ENCODE results near the gene MAST2.
"Not testable (repeated sequence)": the region's sequence is repeated elsewhere in the genome, so short reads cannot be mapped to it uniquely, and the experiment has no call there.

Gene MAST2

DNA sequence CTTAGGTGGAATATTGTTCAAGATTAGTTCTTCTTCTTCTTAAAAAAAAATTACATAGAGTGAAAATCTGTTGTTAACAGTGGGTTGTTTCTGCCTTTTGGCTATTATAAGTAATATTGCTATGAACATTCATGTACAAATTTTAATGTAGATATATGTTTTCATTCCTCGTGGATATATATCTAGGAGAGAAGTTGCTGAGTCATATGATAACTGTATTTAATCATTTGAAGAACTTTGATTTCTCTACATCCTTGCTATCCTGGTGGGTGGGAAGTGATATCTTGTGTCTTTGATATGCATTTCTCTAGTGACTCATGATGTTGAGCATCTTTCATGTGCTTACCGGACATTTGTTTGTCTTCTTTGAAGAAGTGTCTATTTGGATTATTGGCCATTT, 29.9 kb downstream of the MAST2 start:
- H3K4me3 ChIP-seq (ENCODE audit: low read length), result no peak overlapping the region
- TF ChIP-seq ZNF274 (IDR thresholded peaks at IDR 0.05; ENCODE audit: low read depth, low read length), result no peak

DNA sequence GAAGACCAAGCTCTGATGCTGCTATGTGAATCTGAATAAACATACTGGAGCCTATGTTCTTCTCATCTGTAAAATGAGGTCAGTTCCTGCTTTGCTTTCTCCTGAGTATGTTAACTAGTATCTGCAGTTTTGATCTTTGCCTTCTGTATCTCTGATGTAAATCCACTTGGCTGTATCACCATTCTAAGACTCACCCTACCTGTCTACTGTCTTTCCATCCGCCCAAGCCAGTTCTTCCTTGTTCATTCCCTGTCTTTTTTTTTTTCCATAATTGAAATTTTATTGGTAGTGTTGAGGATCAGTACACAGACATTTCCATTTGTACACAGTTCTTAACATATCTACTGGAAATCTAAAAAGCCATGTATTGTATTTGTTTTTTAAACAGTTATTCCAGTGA, 31.3 kb downstream of the MAST2 start:
- no peak overlapping the region for H3K4me3 ChIP-seq (ENCODE audit: low read length)
- no peak for TF ChIP-seq ZNF274 (IDR thresholded peaks at IDR 0.05; ENCODE audit: low read depth, low read length)

DNA sequence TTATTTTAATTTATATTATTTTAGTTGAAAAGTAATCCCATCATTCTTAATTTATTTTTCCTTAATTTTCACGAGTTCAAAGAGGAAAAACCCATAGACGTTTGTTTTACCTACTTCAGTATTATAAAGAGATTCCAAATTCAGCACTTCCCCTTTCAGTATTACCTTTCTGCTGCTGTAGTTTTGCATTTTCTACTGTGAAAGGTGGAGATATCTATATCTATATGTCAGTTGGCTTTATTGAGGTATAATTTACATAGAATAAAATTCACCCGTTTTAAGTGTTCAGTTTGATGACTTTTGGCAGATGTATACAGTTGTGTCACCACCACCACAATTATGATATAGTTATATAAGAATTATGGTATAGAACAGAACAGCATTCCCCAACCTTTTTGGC, 33.0 kb downstream of the MAST2 start:
- no peak overlapping the region for H3K4me3 ChIP-seq (ENCODE audit: low read length)
- TF ChIP-seq ZNF274 (IDR thresholded peaks at IDR 0.05; ENCODE audit: low read depth, low read length), result no peak

DNA sequence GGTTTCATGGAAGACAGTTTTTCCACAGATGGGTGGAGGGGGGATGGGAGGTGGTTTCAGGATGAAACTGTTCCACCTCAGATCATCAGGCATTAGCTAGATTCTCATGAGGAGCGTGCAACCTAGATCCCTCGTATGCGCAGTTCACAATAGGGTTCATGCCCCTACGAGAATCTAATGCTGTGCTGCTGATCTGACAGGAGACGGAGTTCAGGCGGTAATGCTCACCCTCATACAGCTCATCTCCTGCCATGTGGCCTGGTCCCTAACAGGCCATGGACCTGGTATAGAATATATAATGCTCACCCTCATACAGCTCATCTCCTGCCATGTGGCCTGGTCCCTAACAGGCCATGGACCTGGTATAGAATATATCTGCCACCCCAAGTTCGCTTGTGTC, 33.4 kb downstream of the MAST2 start:
- H3K4me3 ChIP-seq (ENCODE audit: low read length), result not testable (repeated sequence)

DNA sequence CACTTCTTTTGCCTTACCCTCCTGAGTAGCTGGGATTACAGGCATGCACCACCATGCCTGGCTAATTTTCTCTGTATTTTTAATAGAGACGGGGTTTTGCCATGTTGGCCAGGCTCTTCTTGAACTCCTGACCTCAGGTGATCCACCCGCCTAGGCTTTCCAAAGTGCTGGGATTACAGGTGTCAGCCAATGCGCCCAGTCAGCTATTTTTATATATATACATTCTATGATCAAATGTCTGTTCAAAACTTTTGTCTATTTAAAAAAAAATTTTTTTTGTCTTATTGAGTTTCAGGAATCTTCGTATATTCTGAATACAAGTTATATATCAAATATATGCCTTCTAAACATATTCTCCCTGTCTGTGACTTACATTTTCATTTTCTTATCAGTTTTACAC, 34.9 kb downstream of the MAST2 start:
- not testable (repeated sequence) for H3K4me3 ChIP-seq (ENCODE audit: low read length)

GRCh38 chr1:45840704-45841103, 37.3 kb downstream of the MAST2 start:
- H3K4me3 ChIP-seq (ENCODE audit: low read length), result no peak overlapping the region
- TF ChIP-seq ZNF274 (IDR thresholded peaks at IDR 0.05; ENCODE audit: low read depth, low read length), result no peak

- no peak for TF ChIP-seq ZNF274 (IDR thresholded peaks at IDR 0.05; ENCODE audit: low read depth, low read length)
- no peak overlapping the region for H3K4me3 ChIP-seq (ENCODE audit: low read length)
These were observed 39.4 kb downstream of the MAST2 start for GRCh38 chr1:45842786-45843185.

DNA sequence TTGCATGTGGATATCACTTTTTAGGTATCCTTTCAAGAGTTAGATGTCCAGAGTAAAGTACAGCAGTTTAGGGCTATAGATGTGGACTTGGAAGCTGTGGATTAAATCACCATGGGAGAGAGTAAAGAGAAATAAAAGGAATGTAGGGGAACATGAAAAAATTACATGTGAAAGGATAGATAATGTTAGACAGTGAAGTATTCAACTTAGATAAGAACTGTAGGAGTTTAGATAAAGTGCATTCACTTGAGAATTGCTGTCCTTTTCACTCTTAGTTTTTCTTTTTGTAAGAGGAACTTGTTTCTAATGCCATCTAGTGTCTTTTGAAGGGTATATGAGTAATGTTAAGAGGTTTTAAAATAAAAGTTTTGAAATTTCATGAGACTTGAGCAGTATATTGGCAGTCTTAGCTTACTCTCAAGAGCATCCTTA, 40.1 kb downstream of the MAST2 start:
- no peak for TF ChIP-seq ZNF274 (IDR thresholded peaks at IDR 0.05; ENCODE audit: low read depth, low read length)
- H3K4me3 ChIP-seq (ENCODE audit: low read length), result no peak overlapping the region

- not testable (repeated sequence) for H3K4me3 ChIP-seq (ENCODE audit: low read length)
These were observed 40.6 kb downstream of the MAST2 start for GRCh38 chr1:45844000-45844399.

GRCh38 chr1:45846931-45847330, 43.5 kb downstream of the MAST2 start:
- no peak for TF ChIP-seq ZNF274 (IDR thresholded peaks at IDR 0.05; ENCODE audit: low read depth, low read length)
- H3K4me3 ChIP-seq (ENCODE audit: low read length), result no peak overlapping the region

DNA sequence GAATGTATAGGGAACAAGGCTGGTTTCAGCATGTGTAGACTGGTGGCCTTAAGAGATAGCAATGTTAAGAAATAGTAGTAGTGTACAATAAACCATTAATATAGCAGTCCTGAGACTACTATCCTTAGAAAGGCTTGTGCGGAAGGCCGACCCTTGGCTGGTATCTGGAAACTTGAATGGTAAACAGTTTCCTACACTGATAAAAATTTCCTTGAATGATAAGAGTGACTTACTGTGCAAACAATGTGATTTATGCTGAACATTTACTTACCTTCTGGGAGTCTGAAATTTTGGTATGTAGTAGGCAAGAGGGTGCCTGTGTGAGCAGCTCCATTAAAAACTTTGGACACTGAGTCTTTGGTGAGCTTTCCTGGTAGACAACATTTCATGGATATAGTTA, 44.7 kb downstream of the MAST2 start:
- TF ChIP-seq ZNF274 (IDR thresholded peaks at IDR 0.05; ENCODE audit: low read depth, low read length), result no peak
- H3K4me3 ChIP-seq (ENCODE audit: low read length), result no peak overlapping the region

DNA sequence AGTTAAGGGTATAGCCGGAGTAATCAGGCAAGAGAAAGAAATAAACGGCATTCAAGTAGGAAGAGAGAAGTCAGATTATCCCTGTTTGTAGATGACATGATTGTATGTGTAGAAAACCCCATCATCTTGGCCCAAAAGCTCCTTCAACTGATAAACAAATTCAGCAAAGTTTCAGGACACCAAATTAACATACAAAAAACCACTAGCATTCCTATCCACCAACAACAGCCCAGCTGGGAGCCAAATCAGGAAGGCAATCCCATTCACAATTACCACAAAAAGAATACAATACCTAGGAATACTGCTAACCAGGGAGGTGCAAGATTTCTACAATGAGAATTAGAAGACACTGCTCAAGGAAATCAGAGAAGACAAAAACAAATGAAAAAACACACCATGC, 45.3 kb downstream of the MAST2 start:
- no peak for TF ChIP-seq ZNF274 (IDR thresholded peaks at IDR 0.05; ENCODE audit: low read depth, low read length)
- H3K4me3 ChIP-seq (ENCODE audit: low read length), result no peak overlapping the region

GRCh38 chr1:45850017-45850416, 46.6 kb downstream of the MAST2 start:
- no peak for TF ChIP-seq ZNF274 (IDR thresholded peaks at IDR 0.05; ENCODE audit: low read depth, low read length)
- H3K4me3 ChIP-seq (ENCODE audit: low read length), result no peak overlapping the region

- TF ChIP-seq ZNF274 (IDR thresholded peaks at IDR 0.05; ENCODE audit: low read depth, low read length), result no peak
These were observed 51.3 kb downstream of the MAST2 start for GRCh38 chr1:45854724-45855123.

GRCh38 chr1:45857101-45857700, 53.8 kb downstream of the MAST2 start:
- H3K4me3 ChIP-seq (ENCODE audit: low read length), result no peak overlapping the region
- TF ChIP-seq ZNF274 (IDR thresholded peaks at IDR 0.05; ENCODE audit: low read depth, low read length), result no peak

More at GRCh38 chr1:45854724-45855123, 51.3 kb downstream of the MAST2 start:
- H3K4me3 ChIP-seq (ENCODE audit: low read length), result no peak overlapping the region

DNA sequence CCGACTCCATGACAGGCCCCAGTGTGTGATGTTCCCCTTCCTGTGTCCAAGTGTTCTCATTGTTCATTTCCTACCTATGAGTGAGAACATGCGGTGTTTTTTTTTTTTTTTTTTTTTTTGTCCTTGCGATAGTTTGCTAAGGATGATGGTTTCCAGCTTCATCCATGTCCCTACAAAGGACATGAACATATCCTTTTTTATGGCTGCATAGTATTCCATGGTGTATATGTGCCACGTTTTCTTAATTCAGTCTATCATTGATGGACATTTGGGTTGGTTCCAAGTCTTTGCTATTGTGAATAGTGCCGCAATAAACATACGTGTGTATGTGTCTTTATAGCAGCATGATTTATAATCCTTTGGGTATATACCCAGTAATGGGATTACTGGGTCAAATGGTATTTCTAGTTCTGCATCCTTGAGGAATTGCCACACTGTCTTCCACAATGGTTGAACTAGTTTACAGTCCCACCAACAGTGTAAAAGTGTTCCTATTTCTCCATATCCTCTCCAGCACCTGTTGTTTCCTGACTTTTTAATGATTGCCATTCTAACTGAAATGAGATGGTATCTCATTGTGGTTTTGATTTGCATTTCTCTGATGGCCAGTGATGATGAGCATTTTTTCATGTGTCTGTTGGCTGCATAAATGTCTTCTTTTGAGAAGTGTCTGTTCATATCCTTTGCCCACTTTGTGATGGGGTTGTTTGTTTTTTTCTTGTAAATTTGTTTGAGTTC, 54.5 kb downstream of the MAST2 start:
- not testable (repeated sequence) for H3K4me3 ChIP-seq (ENCODE audit: low read length)

All from GM08714 (cell line).